ENCODE results near the gene C1orf74.

DNA sequence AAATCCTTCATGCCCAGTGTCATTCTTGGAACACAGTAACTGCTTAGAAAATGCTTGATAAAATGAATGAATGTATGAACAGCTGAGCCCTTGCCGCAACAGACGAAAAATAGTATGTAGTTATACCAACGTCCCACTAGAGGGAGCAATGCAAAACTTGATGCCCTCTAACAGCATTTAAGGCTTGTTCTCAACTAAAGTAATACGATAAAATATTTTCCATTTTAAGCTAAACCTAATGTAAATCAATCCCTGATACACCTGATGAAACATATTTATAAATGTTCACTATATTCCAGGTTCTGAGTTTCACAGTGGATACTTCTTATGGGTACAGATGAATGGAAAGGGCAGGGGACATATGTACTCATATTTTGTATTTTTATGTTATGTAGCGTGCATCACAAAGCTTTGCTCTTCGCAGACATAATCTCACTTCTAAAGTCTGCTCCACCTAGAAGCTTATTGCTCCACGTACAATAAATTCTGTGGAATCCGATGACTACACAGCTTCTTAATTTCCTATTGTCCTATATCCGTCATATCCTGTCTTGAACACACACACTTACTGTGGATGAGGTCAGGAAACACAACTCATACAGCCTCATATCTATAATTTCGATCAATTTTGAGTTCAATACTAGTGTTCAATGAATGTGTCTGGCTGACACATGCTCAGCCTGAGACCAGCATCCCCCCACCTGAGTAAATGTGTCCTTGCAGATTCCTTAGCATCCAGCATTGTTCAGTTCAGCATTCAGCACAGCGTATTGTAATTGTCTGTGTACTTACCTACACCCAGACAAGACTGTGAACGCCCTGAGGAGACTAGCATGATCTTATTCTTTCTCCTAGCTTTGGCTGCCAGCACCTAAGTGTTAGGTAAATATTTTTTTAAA, 39.0 kb upstream of the C1orf74 start:
- no peak for TF ChIP-seq TAF1 (IDR thresholded peaks at IDR 0.05; ENCODE audit: low read depth)
- TF ChIP-seq EGR1 (IDR thresholded peaks at IDR 0.05) = no peak
- TF ChIP-seq, protein P1, sequence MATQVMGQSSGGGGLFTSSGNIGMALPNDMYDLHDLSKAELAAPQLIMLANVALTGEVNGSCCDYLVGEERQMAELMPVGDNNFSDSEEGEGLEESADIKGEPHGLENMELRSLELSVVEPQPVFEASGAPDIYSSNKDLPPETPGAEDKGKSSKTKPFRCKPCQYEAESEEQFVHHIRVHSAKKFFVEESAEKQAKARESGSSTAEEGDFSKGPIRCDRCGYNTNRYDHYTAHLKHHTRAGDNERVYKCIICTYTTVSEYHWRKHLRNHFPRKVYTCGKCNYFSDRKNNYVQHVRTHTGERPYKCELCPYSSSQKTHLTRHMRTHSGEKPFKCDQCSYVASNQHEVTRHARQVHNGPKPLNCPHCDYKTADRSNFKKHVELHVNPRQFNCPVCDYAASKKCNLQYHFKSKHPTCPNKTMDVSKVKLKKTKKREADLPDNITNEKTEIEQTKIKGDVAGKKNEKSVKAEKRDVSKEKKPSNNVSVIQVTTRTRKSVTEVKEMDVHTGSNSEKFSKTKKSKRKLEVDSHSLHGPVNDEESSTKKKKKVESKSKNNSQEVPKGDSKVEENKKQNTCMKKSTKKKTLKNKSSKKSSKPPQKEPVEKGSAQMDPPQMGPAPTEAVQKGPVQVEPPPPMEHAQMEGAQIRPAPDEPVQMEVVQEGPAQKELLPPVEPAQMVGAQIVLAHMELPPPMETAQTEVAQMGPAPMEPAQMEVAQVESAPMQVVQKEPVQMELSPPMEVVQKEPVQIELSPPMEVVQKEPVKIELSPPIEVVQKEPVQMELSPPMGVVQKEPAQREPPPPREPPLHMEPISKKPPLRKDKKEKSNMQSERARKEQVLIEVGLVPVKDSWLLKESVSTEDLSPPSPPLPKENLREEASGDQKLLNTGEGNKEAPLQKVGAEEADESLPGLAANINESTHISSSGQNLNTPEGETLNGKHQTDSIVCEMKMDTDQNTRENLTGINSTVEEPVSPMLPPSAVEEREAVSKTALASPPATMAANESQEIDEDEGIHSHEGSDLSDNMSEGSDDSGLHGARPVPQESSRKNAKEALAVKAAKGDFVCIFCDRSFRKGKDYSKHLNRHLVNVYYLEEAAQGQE (IDR thresholded peaks at IDR 0.05; ENCODE audit: low read depth) = no peak
- TF ChIP-seq YY1 (IDR thresholded peaks at IDR 0.05; ENCODE audit: low read depth) = no peak
- no peak for TF ChIP-seq FOXM1 (IDR thresholded peaks at IDR 0.05; ENCODE audit: borderline replicate concordance, low read depth)
- TF ChIP-seq EP300 (IDR thresholded peaks at IDR 0.05; ENCODE audit: borderline replicate concordance) = no peak
- no peak for TF ChIP-seq CREB1 (IDR thresholded peaks at IDR 0.05; ENCODE audit: low read depth)
- no peak for TF ChIP-seq TEAD4 (IDR thresholded peaks at IDR 0.05)
- no peak for TF ChIP-seq MAX (IDR thresholded peaks at IDR 0.05)
- no peak for TF ChIP-seq USF1 (IDR thresholded peaks at IDR 0.05)
